ENCODE data around the gene PLCG2. TPM values are rescaled to one million over a fixed set of nuclear protein-coding genes. Genes with fewer than 3 reads are reported as not detected.

PLCG2 gene
- total and polyA plus RNA-seq, 2 experiments from 2014 or later, result 2.5 to 5.0 TPM

- no peak overlapping the region for H2AFZ ChIP-seq
- peaks cover 9% of the 10 kb centered on the region for H3K4me1 ChIP-seq (ENCODE audit: insufficient read depth)
- H3K36me3 ChIP-seq (replicated peaks; ENCODE audit: insufficient read depth, low read depth), result no peaks in the 10 kb centered on the region
- H3K9me3 ChIP-seq (ENCODE audit: low read depth), result no peaks in the 10 kb centered on the region
- no peaks in the 10 kb centered on the region for H4K20me1 ChIP-seq (ENCODE audit: insufficient read depth, poor library complexity, severe bottlenecking)
- H3K27me3 ChIP-seq, result no peaks in the 10 kb centered on the region
- WGBS (ENCODE audit: low lambda C conversion rate, missing lambda C conversion rate), result 86% methylated on average over 8 of the region's 8 CpGs
- no peak overlapping the region for H3K4me3 ChIP-seq
- no peak for TF ChIP-seq EZH2 (IDR thresholded peaks at IDR 0.05; ENCODE audit: borderline replicate concordance)
- TF ChIP-seq EZH2phosphoT487 (IDR thresholded peaks at IDR 0.05; ENCODE audit: low read depth, severe bottlenecking, unreplicated experiment), result no peak
- TF ChIP-seq CTCF (IDR thresholded peaks at IDR 0.05; ENCODE audit: poor library complexity), result no peak
- no peaks in the 10 kb centered on the region for H3K79me2 ChIP-seq
- H3K9me2 ChIP-seq (replicated peaks; ENCODE audit: insufficient read depth), result no peaks in the 10 kb centered on the region
- no peak overlapping the region for H3K27ac ChIP-seq
- H3K4me2 ChIP-seq, result no peak overlapping the region
- no peak for DNase-seq (ENCODE audit: low spot score)
Measured at GRCh38 chr16:81987121-81987520, 208.0 kb downstream of the PLCG2 start.

GRCh38 chr16:81987706-81988105, 208.6 kb downstream of the PLCG2 start:
- H4K20me1 ChIP-seq (ENCODE audit: insufficient read depth, poor library complexity, severe bottlenecking), result no peaks in the 10 kb centered on the region
- DNase-seq (ENCODE audit: low spot score), result no peak
- 88% methylated on average over 5 of the region's 5 CpGs for WGBS (ENCODE audit: low lambda C conversion rate, missing lambda C conversion rate)
- no peaks in the 10 kb centered on the region for H3K36me3 ChIP-seq (replicated peaks; ENCODE audit: insufficient read depth, low read depth)
- no peaks in the 10 kb centered on the region for H3K79me2 ChIP-seq
- no peak overlapping the region for H2AFZ ChIP-seq
- TF ChIP-seq CTCF (IDR thresholded peaks at IDR 0.05; ENCODE audit: poor library complexity), result no peak
- TF ChIP-seq EZH2 (IDR thresholded peaks at IDR 0.05; ENCODE audit: borderline replicate concordance), result no peak
- peaks cover 9% of the 10 kb centered on the region for H3K4me1 ChIP-seq (ENCODE audit: insufficient read depth)
- no peak overlapping the region for H3K27ac ChIP-seq
- H3K4me2 ChIP-seq, result no peak overlapping the region
- H3K27me3 ChIP-seq, result no peaks in the 10 kb centered on the region
- no peak overlapping the region for H3K4me3 ChIP-seq
- no peaks in the 10 kb centered on the region for H3K9me2 ChIP-seq (replicated peaks; ENCODE audit: insufficient read depth)
- H3K9me3 ChIP-seq (ENCODE audit: low read depth), result no peaks in the 10 kb centered on the region

- H2AFZ ChIP-seq, result no peak overlapping the region
- H4K20me1 ChIP-seq (ENCODE audit: insufficient read depth, poor library complexity, severe bottlenecking), result no peaks in the 10 kb centered on the region
- H3K79me2 ChIP-seq, result no peaks in the 10 kb centered on the region
- H3K4me2 ChIP-seq, result no peak overlapping the region
- H3K4me1 ChIP-seq (ENCODE audit: insufficient read depth), result peaks cover 29% of the 10 kb centered on the region
- H3K4me3 ChIP-seq, result no peak overlapping the region
- DNase-seq (ENCODE audit: low spot score), result no peak
- H3K9me2 ChIP-seq (replicated peaks; ENCODE audit: insufficient read depth), result no peaks in the 10 kb centered on the region
- no peaks in the 10 kb centered on the region for H3K27me3 ChIP-seq
- H3K27ac ChIP-seq, result no peak overlapping the region
- H3K9me3 ChIP-seq (ENCODE audit: low read depth), result no peaks in the 10 kb centered on the region
- TF ChIP-seq EZH2phosphoT487 (IDR thresholded peaks at IDR 0.05; ENCODE audit: low read depth, severe bottlenecking, unreplicated experiment) (no peak), EZH2 (IDR thresholded peaks at IDR 0.05; ENCODE audit: borderline replicate concordance) (no peak), CTCF (IDR thresholded peaks at IDR 0.05; ENCODE audit: poor library complexity) (no peak)
- WGBS (ENCODE audit: low lambda C conversion rate, missing lambda C conversion rate), result 83% methylated on average over 3 of the region's 3 CpGs
- no peaks in the 10 kb centered on the region for H3K36me3 ChIP-seq (replicated peaks; ENCODE audit: insufficient read depth, low read depth)
Measured at GRCh38 chr16:81992859-81993258, 213.8 kb downstream of the PLCG2 start.

GRCh38 chr16:81994485-81994884, 215.4 kb downstream of the PLCG2 start:
- H2AFZ ChIP-seq, result no peak overlapping the region
- H4K20me1 ChIP-seq (ENCODE audit: insufficient read depth, poor library complexity, severe bottlenecking), result no peaks in the 10 kb centered on the region
- H3K4me1 ChIP-seq (ENCODE audit: insufficient read depth), result peaks cover 32% of the 10 kb centered on the region
- H3K79me2 ChIP-seq, result no peaks in the 10 kb centered on the region
- no peaks in the 10 kb centered on the region for H3K27me3 ChIP-seq
- WGBS (ENCODE audit: low lambda C conversion rate, missing lambda C conversion rate), result 85% methylated on average over 5 of the region's 5 CpGs
- H3K27ac ChIP-seq, result no peak overlapping the region
- no peaks in the 10 kb centered on the region for H3K9me2 ChIP-seq (replicated peaks; ENCODE audit: insufficient read depth)
- no peaks in the 10 kb centered on the region for H3K9me3 ChIP-seq (ENCODE audit: low read depth)
- no peak overlapping the region for H3K4me2 ChIP-seq
- TF ChIP-seq EZH2 (IDR thresholded peaks at IDR 0.05; ENCODE audit: borderline replicate concordance) (no peak), CTCF (IDR thresholded peaks at IDR 0.05; ENCODE audit: poor library complexity) (no peak), EZH2phosphoT487 (IDR thresholded peaks at IDR 0.05; ENCODE audit: low read depth, severe bottlenecking, unreplicated experiment) (no peak)
- H3K4me3 ChIP-seq, result no peak overlapping the region
- H3K36me3 ChIP-seq (replicated peaks; ENCODE audit: insufficient read depth, low read depth), result no peaks in the 10 kb centered on the region
- no peak for DNase-seq (ENCODE audit: low spot score)
